Neural cell (in vitro differentiated cells): Measurements from ENCODE around the gene SLC9A7. TPM values are rescaled to one million over a fixed set of nuclear protein-coding genes. Genes with fewer than 3 reads are reported as not detected.

Source experiments
- H2AFZ ChIP-seq: fragments of 200-600, 300-800 bp; sonication (generic), shearing (Covaris generic); 2 replicates; pipeline ENCODE4 v1.6.0; 2014; ENCODE audit warnings: low read depth, mild to moderate bottlenecking, antibody characterized with exemption, low read length, moderate library complexity
- H3F3A ChIP-seq: fragments of 200-600 bp; shearing (Covaris generic); 2 replicates; pipeline ENCODE4 v1.6.1; 2016; ENCODE audit warnings: mild to moderate bottlenecking, moderate library complexity, mixed read lengths, antibody characterized with exemption, low read length; ENCODE audit not compliant: insufficient read depth, poor library complexity, severe bottlenecking
- H3K27ac ChIP-seq: fragments of 200-600, 300-800 bp; sonication (generic), shearing (Covaris generic); 2 replicates; pipeline ENCODE4 v1.5.1; 2014; ENCODE audit warnings: mild to moderate bottlenecking, low read length, moderate library complexity
- H3K27me3 ChIP-seq: fragments of 300-800, 200-600 bp; sonication (generic), shearing (Covaris generic); 2 replicates; pipeline ENCODE4 v1.6.0; 2014; ENCODE audit warnings: mild to moderate bottlenecking, low read depth, low read length, moderate library complexity; ENCODE audit not compliant: insufficient read depth
- H3K36me3 ChIP-seq: fragments of 300-800, 200-600 bp; sonication (generic), shearing (Covaris generic); 2 replicates; pipeline ENCODE4 v1.5.1; 2014; ENCODE audit warnings: mild to moderate bottlenecking, antibody characterized with exemption, low read length, moderate library complexity; ENCODE audit not compliant: insufficient read depth
- H3K4me2 ChIP-seq: fragments of 300-800, 200-600 bp; sonication (generic), shearing (Covaris generic); 2 replicates; pipeline ENCODE4 v1.6.0; 2014; ENCODE audit warnings: mild to moderate bottlenecking, low read length
- H3K4me3 ChIP-seq: fragments of 300-800, 200-600 bp; sonication (generic), shearing (Covaris generic); 2 replicates; pipeline ENCODE4 v1.5.1; 2014; ENCODE audit warnings: mild to moderate bottlenecking, low read length, moderate library complexity
- H3K79me2 ChIP-seq: fragments of 200-600 bp; shearing (Covaris generic); replicated peaks from 2 replicates; pipeline ENCODE4 v1.6.0; 2014; ENCODE audit warnings: mild to moderate bottlenecking, low read length, moderate library complexity; ENCODE audit not compliant: insufficient read depth
- H3K9ac ChIP-seq: fragments of 300-800, 200-600 bp; sonication (generic), shearing (Covaris generic); 2 replicates; pipeline ENCODE4 v1.6.1; 2016; ENCODE audit warnings: mild to moderate bottlenecking, low read length, mixed read lengths
- H3K9me2 ChIP-seq: fragments of 200-600 bp; shearing (Covaris generic); 2 replicates; pipeline ENCODE4 v1.6.1; 2016; ENCODE audit warnings: mild to moderate bottlenecking, low read length, mixed read lengths; ENCODE audit not compliant: insufficient read depth
- H3K9me3 ChIP-seq: fragments of 200-600, 300-800 bp; sonication (generic), shearing (Covaris generic); 2 replicates; pipeline ENCODE4 v1.6.1; 2016; ENCODE audit warnings: mild to moderate bottlenecking, mixed run types, low read length, moderate library complexity, mixed read lengths
- H4K20me1 ChIP-seq: fragments of 200-600 bp; shearing (Covaris generic); 2 replicates; pipeline ENCODE4 v1.6.1; 2016; ENCODE audit warnings: mild to moderate bottlenecking, mixed run types; ENCODE audit not compliant: insufficient read depth
- EP300 ChIP-seq: fragments of 450-650 bp; conservative IDR thresholded peaks from 2 replicates; pipeline ENCODE4 v1.6.1; 2014; ENCODE audit warnings: antibody characterized with exemption, mild to moderate bottlenecking, moderate library complexity; ENCODE audit not compliant: poor library complexity, severe bottlenecking
- EZH2 ChIP-seq: fragments of 200-600, 300-800 bp; shearing (Covaris generic), sonication (generic); IDR thresholded peaks from 2 replicates; pipeline ENCODE4 v1.6.1; 2014; ENCODE audit warnings: antibody characterized with exemption, low read length, borderline replicate concordance, mild to moderate bottlenecking; ENCODE audit not compliant: insufficient read depth, poor library complexity, severe bottlenecking
- POLR2AphosphoS5 ChIP-seq: IDR thresholded peaks from 2 replicates; pipeline ENCODE4 v1.6.1; 2012
- RAD21 ChIP-seq: fragments of 450-650 bp; conservative IDR thresholded peaks from 2 replicates; pipeline ENCODE4 v1.6.1; 2014; ENCODE audit warnings: antibody characterized with exemption, mild to moderate bottlenecking, moderate library complexity
- SMC3 ChIP-seq: fragments of 450-650 bp; conservative IDR thresholded peaks from 2 replicates; pipeline ENCODE4 v1.6.1; 2014; ENCODE audit warnings: antibody characterized with exemption, mild to moderate bottlenecking, moderate library complexity; ENCODE audit not compliant: poor library complexity
- TAF1 ChIP-seq: IDR thresholded peaks from 2 replicates; pipeline ENCODE4 v1.6.1; 2012; ENCODE audit warnings: low read depth
- polyA plus RNA-seq: library from polyadenylated mRNA; depleted of rRNA; stranded (reverse); fragments of >200 nt; gene quantifications from 2 replicates; pipeline ENCODE4 v1.2.3, GENCODE V29; 2014
- small RNA-seq, 3 experiments: library from RNA; depleted of rRNA; stranded (forward); fragments of <200 nt; gene quantifications; one replicate each; pipeline ENCODE3, GENCODE V24; 2012
- TF ChIP-seq, protein P1 (sequence below): fragments of 450-650 bp; IDR thresholded peaks from 2 replicates; pipeline ENCODE4 v1.5.1; 2014; ENCODE audit warnings: antibody characterized with exemption, mild to moderate bottlenecking, moderate library complexity; ENCODE audit not compliant: poor library complexity, severe bottlenecking

SLC9A7 gene
- polyA plus RNA-seq, 1 donor from 2014 or later, result 12.1 TPM

DNA sequence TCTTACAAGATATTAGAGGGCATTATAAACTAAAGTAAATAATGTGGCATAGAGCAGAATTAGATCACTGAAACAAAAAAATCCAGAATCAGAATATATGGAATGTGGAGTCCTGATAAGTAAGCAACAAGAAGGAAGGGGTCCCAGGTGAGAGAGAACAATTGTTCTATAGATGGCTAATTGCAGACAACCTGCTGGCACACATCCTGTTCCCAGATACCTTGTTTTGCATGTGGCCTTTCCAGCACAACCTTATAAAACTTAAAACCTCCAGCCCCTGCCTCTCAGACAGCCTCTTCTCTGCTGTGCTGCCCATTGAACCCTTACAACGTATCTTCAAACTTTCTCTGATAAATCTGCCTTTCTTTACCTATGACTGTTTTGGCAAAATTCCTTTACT is 209.0 kb downstream of the SLC9A7 start:
- no peaks in the 10 kb centered on the region for H3K9me3 ChIP-seq
- no peak overlapping the region for H3K9ac ChIP-seq
- no peak overlapping the region for H2AFZ ChIP-seq
- H3K4me3 ChIP-seq, result no peak overlapping the region
- no peaks in the 10 kb centered on the region for H3K27me3 ChIP-seq
- no peak overlapping the region for H3K4me2 ChIP-seq
- H3K36me3 ChIP-seq, result no peaks in the 10 kb centered on the region
- TF ChIP-seq POLR2AphosphoS5 (no peak), SMC3 (no peak), EP300 (no peak), TAF1 (no peak), RAD21 (no peak), EZH2 (no peak)
- TF ChIP-seq, protein P1, sequence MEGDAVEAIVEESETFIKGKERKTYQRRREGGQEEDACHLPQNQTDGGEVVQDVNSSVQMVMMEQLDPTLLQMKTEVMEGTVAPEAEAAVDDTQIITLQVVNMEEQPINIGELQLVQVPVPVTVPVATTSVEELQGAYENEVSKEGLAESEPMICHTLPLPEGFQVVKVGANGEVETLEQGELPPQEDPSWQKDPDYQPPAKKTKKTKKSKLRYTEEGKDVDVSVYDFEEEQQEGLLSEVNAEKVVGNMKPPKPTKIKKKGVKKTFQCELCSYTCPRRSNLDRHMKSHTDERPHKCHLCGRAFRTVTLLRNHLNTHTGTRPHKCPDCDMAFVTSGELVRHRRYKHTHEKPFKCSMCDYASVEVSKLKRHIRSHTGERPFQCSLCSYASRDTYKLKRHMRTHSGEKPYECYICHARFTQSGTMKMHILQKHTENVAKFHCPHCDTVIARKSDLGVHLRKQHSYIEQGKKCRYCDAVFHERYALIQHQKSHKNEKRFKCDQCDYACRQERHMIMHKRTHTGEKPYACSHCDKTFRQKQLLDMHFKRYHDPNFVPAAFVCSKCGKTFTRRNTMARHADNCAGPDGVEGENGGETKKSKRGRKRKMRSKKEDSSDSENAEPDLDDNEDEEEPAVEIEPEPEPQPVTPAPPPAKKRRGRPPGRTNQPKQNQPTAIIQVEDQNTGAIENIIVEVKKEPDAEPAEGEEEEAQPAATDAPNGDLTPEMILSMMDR, result no peak
- H3K27ac ChIP-seq, result no peak overlapping the region
- H3K9me2 ChIP-seq, result no peaks in the 10 kb centered on the region
- H3K79me2 ChIP-seq, result peaks cover 14% of the 10 kb centered on the region
- no peaks in the 10 kb centered on the region for H3F3A ChIP-seq
- no peaks in the 10 kb centered on the region for H4K20me1 ChIP-seq

Small RNA genes lying within 50 kb of the gene (small RNA-seq; reads per million reads assigned to genes)
- gene RF00017, result 0 reads per million in 3 experiments

Other genes starting within 250 kb of the SLC9A7 start
- 7.2 and 10.8 TPM in 2 replicates for gene ZNF674, start 213.7 kb downstream of the SLC9A7 start, polyA plus RNA-seq
- gene CHST7, start 185.4 kb downstream of the SLC9A7 start, polyA plus RNA-seq, result 4.9 and 6.2 TPM in 2 replicates
- 8.9 and 12.1 TPM in 2 replicates for gene RP2, start 77.9 kb upstream of the SLC9A7 start, polyA plus RNA-seq
- 6.8 and 7.7 TPM in 2 replicates for gene JADE3, start 153.3 kb upstream of the SLC9A7 start, polyA plus RNA-seq